ENCODE measurements around the gene AZU1.
"Not testable (repeated sequence)": the region's sequence is repeated elsewhere in the genome, so short reads cannot be mapped to it uniquely, and the experiment has no call there.

The AZU1 gene

GRCh38 chr19:813219-814151, 14.2 kb upstream of the AZU1 start:
- Histone ChIP-seq H3K36me3 (ENCODE audit: control insufficient read depth in 1 of 2, insufficient read depth in 2 of 2, low read length in 2 of 2) (peaks cover 21 to 47% of the 10 kb centered on the region in 2 donors), H3K9me3 (ENCODE audit: control insufficient read depth in 1 of 2, low read length in 2 of 2) (no peaks in the 10 kb centered on the region), H3K27me3 (ENCODE audit: low read depth, low read length) (no peaks in the 10 kb centered on the region), H3K4me1 (ENCODE audit: control insufficient read depth in 1 of 2, insufficient read depth in 2 of 2, low read length in 2 of 2) (no peaks in the 10 kb centered on the region), H3K4me3 (ENCODE audit: low read depth in 1 of 2, low read length in 2 of 2) (no peak overlapping the region), H3K27ac (ENCODE audit: low read length) (no peak overlapping the region)

DNA sequence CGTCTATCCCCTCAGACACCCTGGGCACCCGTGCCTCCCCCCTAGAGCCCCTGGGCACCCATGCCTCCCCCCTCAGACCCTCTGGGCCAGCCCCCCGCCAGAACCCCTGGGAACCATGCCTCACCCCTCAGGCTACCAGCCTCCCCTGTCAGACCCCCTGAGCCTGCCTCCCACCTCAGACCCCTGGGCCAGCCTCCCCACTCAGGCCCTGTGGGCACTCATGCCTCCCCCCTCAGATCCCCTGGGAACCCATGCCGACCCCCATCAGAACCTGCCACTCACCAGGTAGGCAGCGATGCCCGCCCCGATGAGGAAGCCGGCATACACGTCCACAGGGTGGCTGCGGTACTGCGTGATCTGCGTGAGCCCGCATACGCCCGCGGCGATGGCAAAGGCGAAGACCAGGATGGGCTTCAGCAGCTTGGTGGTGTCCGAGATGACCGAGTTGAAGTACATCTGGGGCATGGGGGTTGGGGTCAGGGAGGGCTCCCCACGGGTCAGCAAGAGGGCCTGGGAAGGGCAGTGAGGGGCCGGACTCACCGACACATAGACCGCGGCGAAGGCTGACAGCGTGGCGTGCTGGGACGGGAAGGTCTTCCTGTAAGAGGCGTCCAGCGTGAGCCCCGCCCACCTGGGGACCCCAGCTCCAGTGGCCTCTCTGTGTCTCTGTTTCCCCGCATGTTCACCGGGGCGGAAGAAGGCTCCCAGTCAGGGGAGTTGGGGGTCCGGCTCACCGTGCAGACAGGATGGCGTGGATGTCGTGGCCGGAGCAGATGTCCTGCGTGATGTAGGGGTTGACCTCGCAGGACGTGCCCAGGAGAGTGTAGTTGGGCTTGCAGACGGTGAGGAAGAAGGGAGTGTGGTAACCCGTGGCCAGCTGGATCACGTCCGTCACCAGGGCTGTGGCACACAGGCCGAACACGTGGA, 13.2 kb upstream of the AZU1 start:
- Histone ChIP-seq H3K36me3 (ENCODE audit: control insufficient read depth in 1 of 2, insufficient read depth in 2 of 2, low read length in 2 of 2) (peaks cover 21 to 39% of the 10 kb centered on the region in 2 donors), H3K4me3 (ENCODE audit: low read depth in 1 of 2, low read length in 2 of 2) (no peak overlapping the region), H3K27ac (ENCODE audit: low read length) (no peak overlapping the region), H3K9me3 (ENCODE audit: control insufficient read depth in 1 of 2, low read length in 2 of 2) (no peaks in the 10 kb centered on the region), H3K4me1 (ENCODE audit: control insufficient read depth in 1 of 2, insufficient read depth in 2 of 2, low read length in 2 of 2) (no peaks in the 10 kb centered on the region), H3K27me3 (ENCODE audit: low read depth, low read length) (no peaks in the 10 kb centered on the region)

- no peak overlapping the region for H3K27ac ChIP-seq (ENCODE audit: low read length)
- H3K36me3 ChIP-seq (ENCODE audit: control insufficient read depth in 1 of 2, insufficient read depth in 2 of 2, low read length in 2 of 2), result peaks cover 14 to 31% of the 10 kb centered on the region in 2 donors
- H3K4me1 ChIP-seq (ENCODE audit: control insufficient read depth in 1 of 2, insufficient read depth in 2 of 2, low read length in 2 of 2), result no peaks in the 10 kb centered on the region
These were observed 12.4 kb upstream of the AZU1 start for GRCh38 chr19:815079-815774.

DNA sequence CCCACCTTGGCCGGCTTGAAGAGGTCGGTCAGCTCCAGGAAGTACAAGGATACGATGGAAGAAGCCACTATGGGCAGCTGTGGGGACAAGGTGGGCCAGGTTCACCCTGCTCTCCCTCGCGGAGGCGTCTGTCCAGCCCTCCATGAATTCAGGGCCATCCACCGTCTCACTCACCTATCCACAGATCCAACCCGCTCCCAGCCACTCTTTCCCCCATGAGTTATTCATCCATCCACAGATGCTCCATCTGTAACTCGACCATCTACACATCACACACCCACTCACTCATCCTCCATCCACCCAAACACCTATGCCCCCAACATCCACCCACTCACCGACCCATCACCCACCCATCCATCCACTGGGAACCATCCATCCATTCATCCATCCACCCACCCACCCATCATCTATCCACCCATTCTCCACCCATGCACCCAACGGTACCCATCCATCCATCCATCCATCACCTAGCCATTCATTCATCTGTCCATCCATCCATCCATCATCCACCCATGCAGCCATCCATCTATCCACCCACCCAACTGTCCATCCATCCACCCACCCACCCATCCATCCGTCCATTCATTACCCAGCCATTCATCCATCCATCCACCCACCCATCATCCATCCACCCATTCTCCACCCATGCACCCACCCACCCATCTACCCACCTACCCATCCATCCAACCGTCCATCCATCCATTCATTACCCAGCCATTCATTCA, 11.7 kb upstream of the AZU1 start:
- Histone ChIP-seq H3K4me3 (ENCODE audit: low read depth in 1 of 2, low read length in 2 of 2) (no peak overlapping the region), H3K36me3 (ENCODE audit: control insufficient read depth in 1 of 2, insufficient read depth in 2 of 2, low read length in 2 of 2) (peaks cover 7 to 24% of the 10 kb centered on the region in 2 donors), H3K27me3 (ENCODE audit: low read depth, low read length) (no peaks in the 10 kb centered on the region), H3K27ac (ENCODE audit: low read length) (no peak overlapping the region), H3K9me3 (ENCODE audit: control insufficient read depth in 1 of 2, low read length in 2 of 2) (no peaks in the 10 kb centered on the region), H3K4me1 (ENCODE audit: control insufficient read depth in 1 of 2, insufficient read depth in 2 of 2, low read length in 2 of 2) (no peaks in the 10 kb centered on the region)

More at GRCh38 chr19:815079-815774, 12.4 kb upstream of the AZU1 start:
- Histone ChIP-seq H3K9me3 (ENCODE audit: control insufficient read depth in 1 of 2, low read length in 2 of 2) (no peaks in the 10 kb centered on the region), H3K27me3 (ENCODE audit: low read depth, low read length) (no peaks in the 10 kb centered on the region), H3K4me3 (ENCODE audit: low read depth in 1 of 2, low read length in 2 of 2) (no peak overlapping the region)

- no peak overlapping the region for H3K27ac ChIP-seq (ENCODE audit: low read length)
- H3K4me3 ChIP-seq (ENCODE audit: low read depth in 1 of 2, low read length in 2 of 2), result no peak overlapping the region
- H3K36me3 ChIP-seq (ENCODE audit: control insufficient read depth in 1 of 2, insufficient read depth in 2 of 2, low read length in 2 of 2), result peaks cover 2 to 18% of the 10 kb centered on the region in 2 donors
- peaks cover 0 to 4% of the 10 kb centered on the region in 2 donors for H3K4me1 ChIP-seq (ENCODE audit: control insufficient read depth in 1 of 2, insufficient read depth in 2 of 2, low read length in 2 of 2)
- no peaks in the 10 kb centered on the region for H3K27me3 ChIP-seq (ENCODE audit: low read depth, low read length)
- no peaks in the 10 kb centered on the region for H3K9me3 ChIP-seq (ENCODE audit: control insufficient read depth in 1 of 2, low read length in 2 of 2)
These were observed 11.2 kb upstream of the AZU1 start for GRCh38 chr19:816500-816857.

DNA sequence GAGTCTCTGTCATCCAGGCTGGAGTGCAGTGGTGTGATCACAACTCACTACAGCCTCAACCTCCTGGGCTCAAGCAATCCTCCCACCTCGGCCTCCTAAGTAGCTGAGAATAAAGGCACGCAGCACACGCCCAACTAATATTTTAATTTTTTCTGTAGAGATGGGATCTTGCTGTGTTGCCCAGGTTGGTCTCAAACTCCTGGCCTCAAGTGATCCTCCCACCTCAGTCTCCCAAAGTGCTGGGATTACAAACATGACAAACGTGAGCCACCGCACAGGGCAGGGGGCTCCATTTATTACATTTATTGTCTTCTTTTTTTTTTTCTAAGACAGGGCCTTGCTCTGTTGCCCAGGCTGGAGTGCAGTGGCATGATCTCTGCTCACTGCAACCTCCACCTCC, 7.4 kb upstream of the AZU1 start:
- H3K4me1 ChIP-seq (ENCODE audit: control insufficient read depth in 1 of 2, insufficient read depth in 2 of 2, low read length in 2 of 2), result peaks cover 0 to 15% of the 10 kb centered on the region in 2 donors
- not testable (repeated sequence) for H3K27me3 ChIP-seq (ENCODE audit: low read depth, low read length); H3K4me3 ChIP-seq (ENCODE audit: low read depth in 1 of 2, low read length in 2 of 2); H3K27ac ChIP-seq (ENCODE audit: low read length); H3K36me3 ChIP-seq (ENCODE audit: control insufficient read depth in 1 of 2, insufficient read depth in 2 of 2, low read length in 2 of 2); H3K9me3 ChIP-seq (ENCODE audit: control insufficient read depth in 1 of 2, low read length in 2 of 2)

DNA sequence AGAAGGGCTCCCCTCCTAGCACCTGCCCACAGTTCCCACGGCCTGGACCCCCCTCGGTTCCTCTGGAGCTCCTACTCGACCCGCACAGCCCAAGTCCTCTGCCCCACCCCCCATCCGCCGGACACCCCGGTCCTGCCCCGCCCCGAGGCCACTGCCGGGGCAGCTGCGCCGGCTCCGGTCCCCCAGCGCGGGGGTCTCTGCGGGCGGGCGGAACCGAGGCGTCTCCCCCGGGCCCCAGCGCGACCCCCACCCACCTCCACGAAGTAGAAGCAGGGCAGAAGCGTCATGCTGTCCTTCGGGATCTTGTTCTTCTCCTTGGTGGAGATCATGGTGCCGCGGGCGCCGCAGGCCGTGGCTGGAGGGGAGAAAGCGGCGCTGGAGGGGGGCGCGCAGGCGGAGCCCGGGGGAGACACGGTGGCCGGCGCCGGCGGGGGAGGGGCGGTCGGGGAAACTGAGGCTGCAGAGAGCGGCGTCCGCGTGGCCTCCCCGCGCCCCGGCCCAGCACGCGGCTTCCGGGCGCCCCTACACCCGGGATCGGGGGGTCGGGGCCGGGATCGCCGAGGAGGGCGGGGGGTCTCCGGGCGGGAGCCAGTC, 6.3 kb upstream of the AZU1 start:
- Histone ChIP-seq H3K27me3 (ENCODE audit: low read depth, low read length) (peaks cover 5% of the 10 kb centered on the region), H3K36me3 (ENCODE audit: control insufficient read depth in 1 of 2, insufficient read depth in 2 of 2, low read length in 2 of 2) (no peaks in the 10 kb centered on the region), H3K9me3 (ENCODE audit: control insufficient read depth in 1 of 2, low read length in 2 of 2) (no peaks in the 10 kb centered on the region), H3K27ac (ENCODE audit: low read length) (no peak overlapping the region), H3K4me3 (ENCODE audit: low read depth in 1 of 2, low read length in 2 of 2) (peak overlapping the region in 1 of 2 donors; percentile 55), H3K4me1 (ENCODE audit: control insufficient read depth in 1 of 2, insufficient read depth in 2 of 2, low read length in 2 of 2) (peaks cover 0 to 15% of the 10 kb centered on the region in 2 donors)

DNA sequence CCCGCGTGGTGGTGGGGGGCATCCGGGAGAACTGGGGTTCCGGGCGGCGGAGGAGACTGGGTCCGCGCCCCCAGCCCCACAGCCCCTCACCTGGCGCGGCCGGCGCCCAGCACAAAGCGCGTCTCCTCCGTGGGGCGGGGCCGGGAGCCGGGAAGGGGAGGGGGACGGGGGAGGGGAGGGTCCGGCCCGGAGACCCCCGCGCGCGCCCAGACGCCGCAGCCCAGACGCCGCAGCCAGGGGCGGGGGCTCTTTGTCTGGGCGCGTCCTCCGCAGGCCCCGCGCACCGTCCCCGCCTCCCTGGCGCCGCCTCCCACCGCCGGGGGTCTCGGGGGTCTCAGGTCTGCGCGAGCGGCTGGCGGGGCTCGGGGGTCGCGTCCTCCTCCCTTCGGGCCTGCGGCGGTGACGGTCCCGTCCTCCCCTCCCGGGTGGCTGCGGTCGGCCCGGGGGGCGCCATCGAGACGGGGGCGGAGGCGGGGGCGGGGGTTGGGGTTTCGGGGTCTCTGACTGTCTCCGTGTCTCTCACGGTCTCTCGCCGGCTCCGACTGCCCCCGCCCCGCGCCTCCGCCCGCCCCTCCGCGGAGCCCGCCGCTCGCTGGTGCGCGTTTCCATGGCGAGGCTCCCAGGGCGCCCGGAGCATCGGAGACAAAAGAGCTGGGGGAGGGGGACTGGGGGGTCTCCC, 5.7 kb upstream of the AZU1 start, which contains the start of gene PLPPR3:
TSS of gene PLPPR3 (minus strand) at position 131 of the 679 bp plus-strand sequence. CDS start 396 bp downstream, outside the sequence.
- Histone ChIP-seq H3K27me3 (ENCODE audit: low read depth, low read length) (peaks cover 5% of the 10 kb centered on the region), H3K4me1 (ENCODE audit: control insufficient read depth in 1 of 2, insufficient read depth in 2 of 2, low read length in 2 of 2) (peaks cover 0 to 15% of the 10 kb centered on the region in 2 donors), H3K4me3 (ENCODE audit: low read depth in 1 of 2, low read length in 2 of 2) (peak within 1 kb of the TSS in 1 of 2 donors; percentile 55), H3K36me3 (ENCODE audit: control insufficient read depth in 1 of 2, insufficient read depth in 2 of 2, low read length in 2 of 2) (no peaks in the 10 kb centered on the region), H3K9me3 (ENCODE audit: control insufficient read depth in 1 of 2, low read length in 2 of 2) (no peaks in the 10 kb centered on the region), H3K27ac (ENCODE audit: low read length) (no peak within 1 kb of the TSS)

- H3K4me1 ChIP-seq (ENCODE audit: control insufficient read depth in 1 of 2, insufficient read depth in 2 of 2, low read length in 2 of 2), result peaks cover 0 to 15% of the 10 kb centered on the region in 2 donors
- H3K27me3 ChIP-seq (ENCODE audit: low read depth, low read length), result peaks cover 5% of the 10 kb centered on the region
- H3K27ac ChIP-seq (ENCODE audit: low read length), result no peak overlapping the region
- no peak overlapping the region for H3K4me3 ChIP-seq (ENCODE audit: low read depth in 1 of 2, low read length in 2 of 2)
- no peaks in the 10 kb centered on the region for H3K9me3 ChIP-seq (ENCODE audit: control insufficient read depth in 1 of 2, low read length in 2 of 2)
- H3K36me3 ChIP-seq (ENCODE audit: control insufficient read depth in 1 of 2, insufficient read depth in 2 of 2, low read length in 2 of 2), result no peaks in the 10 kb centered on the region
These were observed 4.0 kb upstream of the AZU1 start for GRCh38 chr19:823565-824121.
